Measurements from ENCODE around the gene SPRR1A.

The SPRR1A gene

DNA sequence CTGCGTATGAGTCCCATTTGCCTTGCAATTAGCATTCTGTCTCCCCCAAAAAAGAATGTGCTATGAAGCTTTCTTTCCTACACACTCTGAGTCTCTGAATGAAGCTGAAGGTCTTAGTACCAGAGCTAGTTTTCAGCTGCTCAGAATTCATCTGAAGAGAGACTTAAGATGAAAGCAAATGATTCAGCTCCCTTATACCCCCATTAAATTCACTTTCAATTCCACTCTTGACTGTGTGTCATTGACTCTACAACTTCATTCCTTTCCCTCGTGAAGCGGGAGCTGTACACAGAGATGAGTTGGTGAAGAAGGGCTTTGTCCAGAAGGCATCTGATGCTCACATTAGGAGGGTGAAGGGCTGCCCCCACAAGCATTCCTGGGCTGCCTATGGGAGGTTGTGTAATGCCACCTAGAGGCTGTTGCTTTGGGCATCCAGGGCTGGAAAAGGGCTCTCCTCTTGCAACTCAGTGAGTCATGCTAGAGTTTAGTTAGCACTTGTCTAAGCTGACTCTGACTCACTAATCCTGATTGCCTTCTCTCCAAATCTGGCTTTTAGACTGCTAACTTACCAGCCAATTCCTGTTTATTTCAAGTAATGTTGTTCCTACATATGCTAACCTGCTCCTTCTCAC lies 48.9 kb downstream of the SPRR1A start:
- DNase-seq = no peak

DNA sequence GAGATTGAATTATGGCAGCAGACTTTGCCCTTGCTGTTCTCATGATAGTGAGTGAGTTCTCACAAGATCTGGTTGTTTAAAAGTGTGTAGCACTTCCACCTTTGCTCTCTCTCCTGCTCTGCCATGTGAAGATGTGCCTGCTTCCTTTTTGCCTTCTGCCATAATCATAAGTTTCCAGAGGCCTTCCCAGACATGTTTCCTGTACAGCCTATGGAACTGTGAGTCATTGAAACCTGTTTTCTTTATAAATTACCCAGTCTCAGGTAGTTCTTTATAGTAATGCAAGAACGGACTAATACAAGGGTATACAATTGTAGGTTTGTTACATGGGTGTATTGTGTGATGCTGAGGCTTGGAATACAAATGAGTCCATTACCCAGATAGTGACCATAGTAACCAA lies 51.3 kb downstream of the SPRR1A start:
- no peak for DNase-seq

All from stimulated activated CD4-positive, alpha-beta T cell treated with anti-CD3 and anti-CD28 coated beads, Interleukin-15, amount 100 ng/mL, for 24 hours (primary cell).